ENCODE measurements around the gene CRYM.

DNA sequence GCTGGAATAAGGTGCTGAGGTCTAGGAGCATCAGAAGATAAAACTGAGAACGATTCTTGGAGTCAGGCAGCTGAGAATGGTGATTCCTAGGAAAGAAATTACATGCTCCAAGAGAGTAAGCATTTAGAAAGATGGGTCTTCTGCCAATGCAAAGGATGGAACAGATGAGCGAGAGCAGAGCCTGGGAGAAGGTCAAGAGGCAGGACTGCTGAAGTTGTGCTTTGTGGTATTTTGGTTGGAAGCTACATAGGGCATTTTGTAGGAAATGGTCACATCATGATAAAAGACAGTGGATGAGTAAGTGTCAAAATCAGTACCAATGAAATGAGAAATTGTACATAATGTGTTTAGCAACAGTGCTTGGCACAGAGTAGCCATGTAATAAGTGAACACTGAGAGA is 1.4 kb upstream of the CRYM start:
- TF ChIP-seq POLR2A (IDR thresholded peaks at IDR 0.05; ENCODE audit: borderline replicate concordance, extremely low read depth, insufficient read depth, insufficient read length) (no peak), ZNF274 (IDR thresholded peaks at IDR 0.05; ENCODE audit: low read depth, low read length) (no peak), SIN3A (IDR thresholded peaks at IDR 0.05; ENCODE audit: low read depth) (no peak), ELF1 (IDR thresholded peaks at IDR 0.05; ENCODE audit: borderline replicate concordance, low read depth) (no peak)
- TF ChIP-seq, protein P1, sequence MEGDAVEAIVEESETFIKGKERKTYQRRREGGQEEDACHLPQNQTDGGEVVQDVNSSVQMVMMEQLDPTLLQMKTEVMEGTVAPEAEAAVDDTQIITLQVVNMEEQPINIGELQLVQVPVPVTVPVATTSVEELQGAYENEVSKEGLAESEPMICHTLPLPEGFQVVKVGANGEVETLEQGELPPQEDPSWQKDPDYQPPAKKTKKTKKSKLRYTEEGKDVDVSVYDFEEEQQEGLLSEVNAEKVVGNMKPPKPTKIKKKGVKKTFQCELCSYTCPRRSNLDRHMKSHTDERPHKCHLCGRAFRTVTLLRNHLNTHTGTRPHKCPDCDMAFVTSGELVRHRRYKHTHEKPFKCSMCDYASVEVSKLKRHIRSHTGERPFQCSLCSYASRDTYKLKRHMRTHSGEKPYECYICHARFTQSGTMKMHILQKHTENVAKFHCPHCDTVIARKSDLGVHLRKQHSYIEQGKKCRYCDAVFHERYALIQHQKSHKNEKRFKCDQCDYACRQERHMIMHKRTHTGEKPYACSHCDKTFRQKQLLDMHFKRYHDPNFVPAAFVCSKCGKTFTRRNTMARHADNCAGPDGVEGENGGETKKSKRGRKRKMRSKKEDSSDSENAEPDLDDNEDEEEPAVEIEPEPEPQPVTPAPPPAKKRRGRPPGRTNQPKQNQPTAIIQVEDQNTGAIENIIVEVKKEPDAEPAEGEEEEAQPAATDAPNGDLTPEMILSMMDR (IDR thresholded peaks at IDR 0.05 in 2 of 3, conservative IDR thresholded peaks at IDR 0.05 in 1 of 3; ENCODE audit: borderline replicate concordance in 1 of 3, insufficient read depth in 1 of 3, low read depth in 2 of 3, low read length in 2 of 3): no peak
